ENCODE measurements around the gene SNHG17.

SNHG17 gene

GRCh38 chr20:38434770-38435554 is at the start of gene SNHG17:
TSS of gene SNHG17 (minus strand) at chr20:38435328.
- TF ChIP-seq CTCF (conservative IDR thresholded peaks at IDR 0.05) (peak; percentile 100), ZFX (IDR thresholded peaks at IDR 0.05) (peak; percentile 78; the same call in 1 of the 2 replicates)
- peak within 1 kb of the TSS; percentile 98 for H3K27ac ChIP-seq

GRCh38 chr20:38479596-38479995 is 44.5 kb upstream of the SNHG17 start:
- TF ChIP-seq ZFX (IDR thresholded peaks at IDR 0.05): no peak
- TF ChIP-seq CTCF (conservative IDR thresholded peaks at IDR 0.05): no peak
- no peak overlapping the region for H3K27ac ChIP-seq

GRCh38 chr20:38477747-38478146 is 42.6 kb upstream of the SNHG17 start:
- no peak for TF ChIP-seq CTCF (conservative IDR thresholded peaks at IDR 0.05)
- no peak for TF ChIP-seq ZFX (IDR thresholded peaks at IDR 0.05)
- no peak overlapping the region for H3K27ac ChIP-seq

- TF ChIP-seq CTCF (conservative IDR thresholded peaks at IDR 0.05) (no peak; the same call in none of the 2 replicates), ZFX (IDR thresholded peaks at IDR 0.05) (no peak)
Measured at GRCh38 chr20:38473367-38473795, 38.3 kb upstream of the SNHG17 start.

GRCh38 chr20:38472513-38473366 is 37.6 kb upstream of the SNHG17 start, which contains the start of gene RALGAPB:
TSS of gene RALGAPB (plus strand) at chr20:38472843. CDS start at chr20:38488433, 15,590 bp downstream.
- TF ChIP-seq CTCF (conservative IDR thresholded peaks at IDR 0.05): peak; percentile 47
- peak; percentile 73 for TF ChIP-seq ZFX (IDR thresholded peaks at IDR 0.05)
- peak within 1 kb of the TSS; percentile 83 for H3K27ac ChIP-seq

More at GRCh38 chr20:38473367-38473795, 38.3 kb upstream of the SNHG17 start:
- peak overlapping the region; percentile 83 for H3K27ac ChIP-seq

GRCh38 chr20:38471987-38472512 is 36.9 kb upstream of the SNHG17 start:
- H3K27ac ChIP-seq: peak overlapping the region; percentile 83
- TF ChIP-seq CTCF (conservative IDR thresholded peaks at IDR 0.05): no peak
